KMS-11 (cell line): ENCODE measurements around the gene AGFG2.

Experiments used
- H2AFZ ChIP-seq: fragments of 200-600 bp; sonication (generic); 2 replicates; pipeline ENCODE4 v1.6.1; 2016; ENCODE audit warnings: antibody characterized with exemption, mixed run types, low read depth
- H3K27ac ChIP-seq: fragments of 200-600 bp; sonication (generic); 2 replicates; pipeline ENCODE4 v1.6.1; 2016; ENCODE audit warnings: mild to moderate bottlenecking, mixed run types
- H3K27me3 ChIP-seq: fragments of 200-600 bp; sonication (generic); 2 replicates; pipeline ENCODE4 v1.6.1; 2017; ENCODE audit warnings: mild to moderate bottlenecking, low read depth, mixed run types, moderate library complexity; ENCODE audit not compliant: insufficient read depth
- H3K36me3 ChIP-seq: fragments of 200-600 bp; sonication (generic); 2 replicates; pipeline ENCODE4 v1.6.1; 2017; ENCODE audit warnings: mild to moderate bottlenecking, mixed run types; ENCODE audit not compliant: insufficient read depth
- H3K4me1 ChIP-seq: fragments of 200-600 bp; sonication (generic); 2 replicates; pipeline ENCODE4 v1.6.1; 2016; ENCODE audit warnings: mild to moderate bottlenecking, low read depth, mixed run types; ENCODE audit not compliant: poor library complexity, severe bottlenecking
- H3K4me2 ChIP-seq: fragments of 200-600 bp; sonication (generic); 2 replicates; pipeline ENCODE4 v1.7.0; 2016; ENCODE audit warnings: mild to moderate bottlenecking, mixed run types
- H3K4me3 ChIP-seq: fragments of 200-600 bp; sonication (generic); IDR thresholded peaks from 2 replicates; pipeline ENCODE4 v1.6.1; 2017; ENCODE audit warnings: low read depth, low read length, mixed read lengths; ENCODE audit not compliant: insufficient read depth
- H3K79me2 ChIP-seq: fragments of 200-600 bp; sonication (generic); 2 replicates; pipeline ENCODE4 v1.6.1; 2016; ENCODE audit warnings: low read depth, mixed run types; ENCODE audit not compliant: insufficient read depth
- H3K9ac ChIP-seq: fragments of 200-600 bp; sonication (generic); 2 replicates; pipeline ENCODE4 v1.6.1; 2016; ENCODE audit warnings: mild to moderate bottlenecking, mixed run types
- H4K20me1 ChIP-seq: fragments of 200-600 bp; sonication (generic); 2 replicates; pipeline ENCODE4 v1.6.1; 2016; ENCODE audit warnings: mild to moderate bottlenecking, mixed run types; ENCODE audit not compliant: insufficient read depth
- TF ChIP-seq, protein P1 (sequence below): fragments of 200-600 bp; sonication (generic); conservative IDR thresholded peaks from 2 replicates; pipeline ENCODE4 v1.6.1; 2017; ENCODE audit warnings: low read depth, mild to moderate bottlenecking, antibody characterized with exemption, low read length, moderate library complexity, mixed read lengths

Gene AGFG2

DNA sequence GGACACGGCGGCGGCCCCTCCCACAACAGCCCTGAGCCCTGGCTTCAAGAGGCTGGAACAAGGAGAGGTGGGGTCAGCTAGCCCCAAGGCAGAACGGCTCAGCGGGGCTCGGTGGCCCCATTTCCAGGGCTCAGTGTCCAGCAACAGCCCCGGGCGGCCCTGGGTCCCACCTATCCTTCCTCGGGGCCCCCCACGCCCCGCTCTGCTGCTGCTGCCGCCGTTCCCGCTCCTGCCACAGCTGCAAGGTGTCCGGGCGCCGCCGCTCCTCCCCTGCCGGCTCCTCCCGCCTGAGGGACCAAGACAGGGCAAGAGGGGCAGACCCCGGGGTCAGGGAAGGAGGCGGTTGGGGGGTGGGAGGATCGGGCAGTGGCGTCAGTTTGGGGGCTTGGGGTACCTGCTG is 38.1 kb downstream of the AGFG2 start:
- H3K9ac ChIP-seq: no peak overlapping the region
- no peaks in the 10 kb centered on the region for H3K79me2 ChIP-seq
- H3K4me2 ChIP-seq: no peak overlapping the region
- no peaks in the 10 kb centered on the region for H4K20me1 ChIP-seq
- no peaks in the 10 kb centered on the region for H3K36me3 ChIP-seq
- TF ChIP-seq, protein P1, sequence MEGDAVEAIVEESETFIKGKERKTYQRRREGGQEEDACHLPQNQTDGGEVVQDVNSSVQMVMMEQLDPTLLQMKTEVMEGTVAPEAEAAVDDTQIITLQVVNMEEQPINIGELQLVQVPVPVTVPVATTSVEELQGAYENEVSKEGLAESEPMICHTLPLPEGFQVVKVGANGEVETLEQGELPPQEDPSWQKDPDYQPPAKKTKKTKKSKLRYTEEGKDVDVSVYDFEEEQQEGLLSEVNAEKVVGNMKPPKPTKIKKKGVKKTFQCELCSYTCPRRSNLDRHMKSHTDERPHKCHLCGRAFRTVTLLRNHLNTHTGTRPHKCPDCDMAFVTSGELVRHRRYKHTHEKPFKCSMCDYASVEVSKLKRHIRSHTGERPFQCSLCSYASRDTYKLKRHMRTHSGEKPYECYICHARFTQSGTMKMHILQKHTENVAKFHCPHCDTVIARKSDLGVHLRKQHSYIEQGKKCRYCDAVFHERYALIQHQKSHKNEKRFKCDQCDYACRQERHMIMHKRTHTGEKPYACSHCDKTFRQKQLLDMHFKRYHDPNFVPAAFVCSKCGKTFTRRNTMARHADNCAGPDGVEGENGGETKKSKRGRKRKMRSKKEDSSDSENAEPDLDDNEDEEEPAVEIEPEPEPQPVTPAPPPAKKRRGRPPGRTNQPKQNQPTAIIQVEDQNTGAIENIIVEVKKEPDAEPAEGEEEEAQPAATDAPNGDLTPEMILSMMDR: no peak
- H2AFZ ChIP-seq: no peak overlapping the region
- no peak overlapping the region for H3K4me3 ChIP-seq
- no peak overlapping the region for H3K27ac ChIP-seq
- no peaks in the 10 kb centered on the region for H3K4me1 ChIP-seq
- no peaks in the 10 kb centered on the region for H3K27me3 ChIP-seq

DNA sequence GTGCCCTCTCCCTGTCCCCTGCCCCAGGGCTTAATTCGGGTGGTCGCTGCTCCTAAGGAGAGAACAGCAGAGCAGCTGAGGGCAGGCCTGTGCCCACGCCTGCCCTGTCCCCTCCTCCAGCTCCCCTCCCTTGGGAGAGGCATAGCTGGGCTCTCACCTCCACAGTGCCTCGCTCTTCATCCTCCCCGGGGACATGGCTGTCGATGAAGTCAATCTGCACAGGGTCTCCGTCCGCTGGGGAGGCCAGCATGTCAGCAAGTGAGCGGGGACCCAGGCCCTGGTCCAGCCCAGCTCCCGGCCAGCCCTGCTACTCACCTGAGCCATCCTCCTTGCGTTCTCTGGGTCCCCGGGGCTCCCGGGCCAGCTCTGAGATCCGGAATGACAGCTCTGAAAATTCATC is 38.5 kb downstream of the AGFG2 start:
- H4K20me1 ChIP-seq: no peaks in the 10 kb centered on the region
- no peak overlapping the region for H3K9ac ChIP-seq
- no peaks in the 10 kb centered on the region for H3K36me3 ChIP-seq

GRCh38 chr7:100578246-100579183 is 39.5 kb downstream of the AGFG2 start:
- Histone ChIP-seq H4K20me1 (no peaks in the 10 kb centered on the region), H3K27me3 (no peaks in the 10 kb centered on the region), H2AFZ (no peak overlapping the region), H3K9ac (no peak overlapping the region), H3K27ac (no peak overlapping the region), H3K4me3 (no peak overlapping the region), H3K4me1 (no peaks in the 10 kb centered on the region), H3K36me3 (no peaks in the 10 kb centered on the region), H3K79me2 (no peaks in the 10 kb centered on the region), H3K4me2 (no peak overlapping the region)
- TF ChIP-seq, protein P1: no peak

More for the DNA sequence above, 38.5 kb downstream of the AGFG2 start:
- Histone ChIP-seq H2AFZ (no peak overlapping the region), H3K27ac (no peak overlapping the region), H3K4me1 (no peaks in the 10 kb centered on the region), H3K4me3 (no peak overlapping the region), H3K4me2 (no peak overlapping the region), H3K27me3 (no peaks in the 10 kb centered on the region), H3K79me2 (no peaks in the 10 kb centered on the region)
- TF ChIP-seq, protein P1: no peak

GRCh38 chr7:100580466-100581283 is 41.7 kb downstream of the AGFG2 start:
- H3K27me3 ChIP-seq: no peaks in the 10 kb centered on the region
- peaks cover 4% of the 10 kb centered on the region; the same call in 1 of the 2 replicates for H3K79me2 ChIP-seq
- peak overlapping the region; percentile 7; the same call in 1 of the 2 replicates for H3K27ac ChIP-seq
- peaks cover 12% of the 10 kb centered on the region for H3K4me1 ChIP-seq
- H3K4me3 ChIP-seq: no peak overlapping the region
- H2AFZ ChIP-seq: no peak overlapping the region
- no peak overlapping the region for H3K9ac ChIP-seq
- no peaks in the 10 kb centered on the region for H3K36me3 ChIP-seq
- no peak overlapping the region for H3K4me2 ChIP-seq
- H4K20me1 ChIP-seq: no peaks in the 10 kb centered on the region
- TF ChIP-seq, protein P1: no peak
